Measurements from ENCODE around the gene DCAF8L1.
"Not testable (repeated sequence)": the region's sequence is repeated elsewhere in the genome, so short reads cannot be mapped to it uniquely, and the experiment has no call there.

Gene DCAF8L1

GRCh38 chrX:27968878-27969277 is 12.4 kb downstream of the DCAF8L1 start:
- no peaks in the 10 kb centered on the region for H3K36me3 ChIP-seq
- H3K4me3 ChIP-seq (ENCODE audit: low read depth, low read length): no peak overlapping the region
- H3K9me3 ChIP-seq: no peaks in the 10 kb centered on the region
- no peak for TF ChIP-seq CTCF (IDR thresholded peaks at IDR 0.05; ENCODE audit: low read depth, low read length)
- DNase-seq: no peak
- no peaks in the 10 kb centered on the region for H3K27me3 ChIP-seq
- no peaks in the 10 kb centered on the region; the same call in 1 of the 2 replicates for H3K4me1 ChIP-seq

- peak; percentile 21 for DNase-seq
- Histone ChIP-seq H3K36me3 (no peaks in the 10 kb centered on the region), H3K4me1 (no peaks in the 10 kb centered on the region; the same call in 1 of the 2 replicates), H3K27me3 (no peaks in the 10 kb centered on the region), H3K4me3 (ENCODE audit: low read depth, low read length) (no peak overlapping the region), H3K9me3 (no peaks in the 10 kb centered on the region)
- no peak for TF ChIP-seq CTCF (IDR thresholded peaks at IDR 0.05; ENCODE audit: low read depth, low read length)
Observed at GRCh38 chrX:27968352-27968751, 12.9 kb downstream of the DCAF8L1 start.

GRCh38 chrX:27966955-27967354 is 14.3 kb downstream of the DCAF8L1 start:
- H3K36me3 ChIP-seq: no peaks in the 10 kb centered on the region
- H3K4me1 ChIP-seq: no peaks in the 10 kb centered on the region; the same call in 1 of the 2 replicates
- no peaks in the 10 kb centered on the region for H3K9me3 ChIP-seq
- DNase-seq: no peak
- no peaks in the 10 kb centered on the region for H3K27me3 ChIP-seq
- H3K4me3 ChIP-seq (ENCODE audit: low read depth, low read length): no peak overlapping the region
- no peak for TF ChIP-seq CTCF (IDR thresholded peaks at IDR 0.05; ENCODE audit: low read depth, low read length)

- TF ChIP-seq CTCF (IDR thresholded peaks at IDR 0.05; ENCODE audit: low read depth, low read length): no peak
- H3K36me3 ChIP-seq: no peaks in the 10 kb centered on the region
- no peaks in the 10 kb centered on the region for H3K9me3 ChIP-seq
- no peak for DNase-seq
- H3K27me3 ChIP-seq: no peaks in the 10 kb centered on the region
- no peaks in the 10 kb centered on the region; the same call in 1 of the 2 replicates for H3K4me1 ChIP-seq
- no peak overlapping the region for H3K4me3 ChIP-seq (ENCODE audit: low read depth, low read length)
Observed at GRCh38 chrX:27966492-27966891, 14.8 kb downstream of the DCAF8L1 start.

GRCh38 chrX:27965348-27965747 is 15.9 kb downstream of the DCAF8L1 start:
- DNase-seq; H3K4me1 ChIP-seq; H3K36me3 ChIP-seq; H3K9me3 ChIP-seq; H3K27me3 ChIP-seq; H3K4me3 ChIP-seq (ENCODE audit: low read depth, low read length): not testable (repeated sequence)

- no peaks in the 10 kb centered on the region; the same call in 1 of the 2 replicates for H3K4me1 ChIP-seq
- no peak overlapping the region for H3K4me3 ChIP-seq (ENCODE audit: low read depth, low read length)
- no peaks in the 10 kb centered on the region for H3K9me3 ChIP-seq
- no peaks in the 10 kb centered on the region for H3K27me3 ChIP-seq
- no peak for DNase-seq
- no peak for TF ChIP-seq CTCF (IDR thresholded peaks at IDR 0.05; ENCODE audit: low read depth, low read length)
- no peaks in the 10 kb centered on the region for H3K36me3 ChIP-seq
Observed at GRCh38 chrX:27964432-27964831, 16.8 kb downstream of the DCAF8L1 start.

GRCh38 chrX:27960410-27960809 is 20.8 kb downstream of the DCAF8L1 start:
- not testable (repeated sequence) for DNase-seq; H3K9me3 ChIP-seq; H3K4me3 ChIP-seq (ENCODE audit: low read depth, low read length); H3K36me3 ChIP-seq; H3K4me1 ChIP-seq; H3K27me3 ChIP-seq
